GM12878 (cell line): Measurements from ENCODE around the gene FAM170B. TPM values are rescaled to one million over a fixed set of nuclear protein-coding genes. Genes with fewer than 3 reads are reported as not detected.

ENCODE experiments used
- ATAC-seq: fragments of 200-7000 bp; cut with Tn5 transposase; 3 replicates; pipeline ENCODE4 v1.9.1; 2020; ENCODE audit warnings: mild to moderate bottlenecking, moderate library complexity
- BruUV-seq: library from RNA; stranded (reverse); fragments of 400-500 nt; replicated peaks from 2 replicates; lab custom pipeline; 2021; lab: Mats Ljungman, UMichigan
- CTCF ChIA-PET: fragments of 300-600 bp; sonication (Branson Sonifier 250); formaldehyde crosslinking; extraction: SDS; loops from one replicate; lab custom pipeline; 2021; ENCODE audit warnings: inconsistent platforms; lab: Yijun Ruan, JAX
- POLR2A ChIA-PET: fragments of 350-600 bp; formaldehyde crosslinking; extraction: SDS; loops from one replicate; lab custom pipeline; 2021; ENCODE audit warnings: inconsistent platforms; lab: Charles Lee
- RAD21 ChIA-PET: fragments of 300-600 bp; sonication (Branson Sonifier 250); formaldehyde crosslinking; loops from one replicate; lab custom pipeline; 2023; ENCODE audit warnings: antibody characterized with exemption; ENCODE audit not compliant: unreplicated experiment; lab: Charles Lee
- SMC1A ChIA-PET: fragments of 300-600 bp; sonication (Branson Sonifier 250); formaldehyde crosslinking; loops from one replicate; lab custom pipeline; 2023; ENCODE audit not compliant: unreplicated experiment, uncharacterized antibody; lab: Charles Lee
- DNase-seq: peaks from one replicate; pipeline ENCODE4 v3.0.0-alpha.2; 2011; ENCODE audit warnings: low read depth, low spot score
- FAIRE-seq: peaks from 3 replicates; lab custom pipeline; 2011; peaks lifted over from hg19 to GRCh38; lab: Jason Lieb, UNC
- H2AFZ ChIP-seq: 2 replicates; pipeline ENCODE4 v1.6.0; 2011; ENCODE audit warnings: low read depth, low read length, control low read depth; ENCODE audit not compliant: control insufficient read depth
- H3K27ac ChIP-seq: 2 replicates; pipeline ENCODE4 v1.5.1; 2011; ENCODE audit warnings: control low read depth; ENCODE audit not compliant: control insufficient read depth, insufficient read depth
- H3K27me3 ChIP-seq, 2 experiments: replicated peaks in 1 of 2; 2 replicates each; pipeline versions ENCODE4 v1.6.0 to v1.6.1; 2011; ENCODE audit warnings: low read length in 1 of 2; ENCODE audit not compliant: control insufficient read depth in 2 of 2, insufficient read depth in 2 of 2
- H3K36me3 ChIP-seq, 2 experiments: 2 replicates each; pipeline ENCODE4 v1.5.1; 2011; ENCODE audit warnings: low read length in 1 of 2; ENCODE audit not compliant: control insufficient read depth in 2 of 2, insufficient read depth in 2 of 2
- H3K4me1 ChIP-seq: 2 replicates; pipeline ENCODE4 v1.6.1; 2011; ENCODE audit warnings: mild to moderate bottlenecking, low read length, moderate library complexity, mixed read lengths; ENCODE audit not compliant: control insufficient read depth, insufficient read depth
- H3K4me2 ChIP-seq: 2 replicates; pipeline ENCODE4 v1.6.0; 2011; ENCODE audit warnings: control low read depth; ENCODE audit not compliant: control insufficient read depth, insufficient read depth
- H3K4me3 ChIP-seq: fragments of 200-600 bp; sonication (generic); 2 replicates; pipeline ENCODE4 v1.5.1; 2016
- H3K79me2 ChIP-seq: 2 replicates; pipeline ENCODE4 v1.6.0; 2011; ENCODE audit warnings: low read length; ENCODE audit not compliant: control insufficient read depth, insufficient read depth
- H3K9ac ChIP-seq: 2 replicates; pipeline ENCODE4 v1.8.0; 2011; ENCODE audit warnings: low read length, control low read depth, mixed read lengths; ENCODE audit not compliant: control insufficient read depth, insufficient read depth
- H3K9me3 ChIP-seq: replicated peaks from 3 replicates; pipeline ENCODE4 v1.5.1; 2011; ENCODE audit warnings: mild to moderate bottlenecking, low read length; ENCODE audit not compliant: control insufficient read depth, insufficient read depth
- H4K20me1 ChIP-seq: 2 replicates; pipeline ENCODE4 v1.6.0; 2011; ENCODE audit not compliant: control insufficient read depth, insufficient read depth
- BCL3 ChIP-seq: IDR thresholded peaks from 2 replicates; pipeline ENCODE4 v1.6.1; 2011; ENCODE audit warnings: borderline replicate concordance, low read depth, mild to moderate bottlenecking, moderate library complexity, low read length; ENCODE audit not compliant: insufficient read depth, poor library complexity, severe bottlenecking
- HDAC6 ChIP-seq: fragments of 200-600 bp; sonication (generic); IDR thresholded peaks from one replicate; pipeline ENCODE4 v1.8.0; 2017; ENCODE audit warnings: antibody characterized with exemption; ENCODE audit not compliant: unreplicated experiment
- IRF5 ChIP-seq: fragments of 450-650 bp; IDR thresholded peaks from 2 replicates; pipeline ENCODE4 v1.6.1; 2017; ENCODE audit warnings: borderline replicate concordance
- REST ChIP-seq: IDR thresholded peaks from 2 replicates; pipeline ENCODE4 v1.6.1; 2012; ENCODE audit warnings: mild to moderate bottlenecking, low read depth, low read length
- TAF1 ChIP-seq: IDR thresholded peaks from 2 replicates; pipeline ENCODE4 v1.6.1; 2011; ENCODE audit warnings: mild to moderate bottlenecking, low read depth, low read length, borderline replicate concordance
- WGBS: methylation state at CpG from one replicate; pipeline ENCODE4 v1.1.6; 2016; ENCODE audit warnings: low lambda C conversion rate; ENCODE audit not compliant: insufficient replicate concordance, insufficient coverage; ENCODE audit errors: missing lambda C conversion rate; 5-methylcytosine and 5-hydroxymethylcytosine counted together
- in situ Hi-C: fragments of 300-500 bp; cut with MboI; formaldehyde crosslinking; loops from 9 replicates; pipeline ENCODE4 v1.14.3; 2018; ENCODE audit warnings: mixed read lengths
- intact Hi-C: fragments of 100-400 bp; cut with micrococcal nuclease; formaldehyde crosslinking; loops from one replicate; pipeline ENCODE4 v1.14.2; 2022; ENCODE audit not compliant: unreplicated experiment
- polyA plus RNA-seq, 11 experiments: library from polyadenylated mRNA; depleted of rRNA in 4 of 11; unstranded in 6 of 11; stranded (reverse) in 5 of 11; fragments of >200 nt; fragmentation: Nextera tagmentation in 4 of 11; fragmentation: Illumina TruSeq in 1 of 11; extraction: Ambion mirVana in 4 of 11; extraction: Trizol in 1 of 11; gene quantifications; 1 replicate in 1 of 11; 2 replicates in 10 of 11; pipeline versions ENCODE4 v1.2.1 to v1.2.3, GENCODE V29; 2011 to 2016; ENCODE audit warnings: inconsistent platforms in 2 of 11, missing spikeins in 2 of 11, low read depth in 1 of 11
- total RNA-seq, 4 experiments: library from RNA; depleted of rRNA in 3 of 4; stranded (reverse); fragments of >200 nt in 3 of 4; fragmentation: Illumina TruSeq in 1 of 4; extraction: Trizol in 1 of 4; gene quantifications; 2 replicates each; pipeline versions ENCODE4 v1.2.1 to v1.2.3, GENCODE V29; 2013 to 2021

FAM170B gene
- total and polyA plus RNA-seq, 10 of the 15 experiments (the other 5 are each of a cell fraction or from before 2014, with no cell fraction given), result not detected

GRCh38 chr10:49150426-49150825 lies 16.6 kb upstream of the FAM170B start (continued):
- TF ChIP-seq IRF5, result no peak
- no peak for TF ChIP-seq HDAC6

GRCh38 chr10:49149881-49150280 lies 16.1 kb upstream of the FAM170B start:
- no peak overlapping the region for H3K9ac ChIP-seq
- no peaks in the 10 kb centered on the region for H3K27me3 ChIP-seq
- ChIA-PET SMC1A (interaction anchor here (2.0 kb wide), 1 partner anchor 11 kb away, joined by 7 read pairs; no protein-coding TSS in a partner anchor), POLR2A (no interaction called here), CTCF (no interaction called here), RAD21 (no interaction called here)
- DNase-seq (no peak), FAIRE-seq (no peak), ATAC-seq (no peak)
- intact Hi-C loops (no loop called here), in situ Hi-C loops (no loop called here)
- H3K4me3 ChIP-seq, result no peak overlapping the region
- no peaks in the 10 kb centered on the region for H3K36me3 ChIP-seq
- WGBS, result 33% methylated on average over 3 of the region's 3 CpGs
- H2AFZ ChIP-seq, result no peak overlapping the region
- no peaks in the 10 kb centered on the region; the same call in 2 of the 3 replicates for H3K9me3 ChIP-seq
- TF ChIP-seq BCL3, result no peak
- TF ChIP-seq REST, result no peak
- no peak for TF ChIP-seq TAF1
- no peaks in the 10 kb centered on the region for H3K4me1 ChIP-seq
- H4K20me1 ChIP-seq, result no peaks in the 10 kb centered on the region
- no peaks in the 10 kb centered on the region for H3K79me2 ChIP-seq
- BruUV-seq, result no TSS peak
- no peak overlapping the region for H3K4me2 ChIP-seq
- H3K27ac ChIP-seq, result no peak overlapping the region
